HCT116 (cell line): ENCODE data around the gene PPP1R1C. TPM values are rescaled to one million over a fixed set of nuclear protein-coding genes. Genes with fewer than 3 reads are reported as not detected.

Experiments used
- ATAC-seq: fragments of 200-7000 bp; cut with Tn5 transposase; 2 replicates; pipeline ENCODE4 v1.9.1; 2020; ENCODE audit warnings: mild to moderate bottlenecking, moderate library complexity
- BruUV-seq: library from RNA; stranded (reverse); fragments of 400-500 nt; replicated peaks from 2 replicates; lab custom pipeline; 2021; lab: Mats Ljungman, UMichigan
- CTCF ChIA-PET: fragments of 300-600 bp; sonication (Branson Sonifier 250); formaldehyde crosslinking; loops from one replicate; lab custom pipeline; 2021; ENCODE audit warnings: antibody characterized with exemption; lab: Charles Lee
- POLR2A ChIA-PET: fragments of 300-600, 350-600 bp; sonication (Branson Sonifier 250); formaldehyde crosslinking; loops from one replicate; lab custom pipeline; 2021; ENCODE audit warnings: antibody characterized with exemption; lab: Charles Lee
- RAD21 ChIA-PET, 2 experiments: fragments of 300-600 bp; sonication (Branson Sonifier 250); formaldehyde crosslinking; loops; one replicate each; lab custom pipeline; 2023; ENCODE audit warnings: low total read pairs in 2 of 2; ENCODE audit not compliant: uncharacterized antibody in 2 of 2, unreplicated experiment in 2 of 2, low non-redundant PET in 1 of 2; lab: Charles Lee
- DNase-seq: peaks from one replicate; pipeline ENCODE4 v3.0.0-alpha.2; 2010; ENCODE audit warnings: low read depth, low spot score
- H2AFZ ChIP-seq: fragments of 200-600 bp; shearing (Covaris generic), sonication (generic); 2 replicates; pipeline ENCODE4 v1.6.1; 2017; ENCODE audit warnings: low read depth, mixed run types, mixed read lengths, antibody characterized with exemption, low read length; ENCODE audit not compliant: poor library complexity, severe bottlenecking
- H3K27ac ChIP-seq: 2 replicates; pipeline ENCODE4 v1.5.1; 2012; ENCODE audit warnings: low read depth, low read length
- H3K27me3 ChIP-seq: fragments of 200-600 bp; sonication (generic); 2 replicates; pipeline ENCODE4 v1.6.1; 2016; ENCODE audit warnings: mixed run types, low read length, mixed read lengths; ENCODE audit not compliant: insufficient read depth
- H3K36me3 ChIP-seq, 2 experiments: fragments of 200-500 bp in 1 of 2; fragments of 200-600 bp in 1 of 2; sonication (Bioruptor generic) in 1 of 2; sonication (generic) in 1 of 2; 2 replicates each; pipeline versions ENCODE4 v1.5.1 to v1.6.1; 2014 to 2016; ENCODE audit warnings: low read length in 2 of 2, inconsistent platforms in 1 of 2, mixed read lengths in 1 of 2, mixed run types in 1 of 2; ENCODE audit not compliant: insufficient read depth in 2 of 2, control insufficient read depth in 1 of 2
- H3K4me1 ChIP-seq, 2 experiments: fragments of 200-600 bp in 1 of 2; sonication (generic) in 1 of 2; 2 replicates each; pipeline versions ENCODE4 v1.5.1 to v1.6.1; 2012 to 2017; ENCODE audit warnings: low read length in 2 of 2, inconsistent platforms in 1 of 2, mild to moderate bottlenecking in 1 of 2, mixed read lengths in 1 of 2, mixed run types in 1 of 2, moderate library complexity in 1 of 2; ENCODE audit not compliant: insufficient read depth in 2 of 2, control insufficient read depth in 1 of 2
- H3K4me2 ChIP-seq: fragments of 200-600 bp; sonication (generic); 2 replicates; pipeline ENCODE4 v1.6.1; 2017; ENCODE audit warnings: mixed run types, low read length, mixed read lengths
- H3K4me3 ChIP-seq, 2 experiments: fragments of 200-600 bp in 1 of 2; sonication (generic) in 1 of 2; replicated peaks in 1 of 2; 2 replicates each; pipeline ENCODE4 v1.5.1; 2011 to 2016; ENCODE audit warnings: low read length in 2 of 2, control low read depth in 1 of 2, low read depth in 1 of 2, mild to moderate bottlenecking in 1 of 2, mixed read lengths in 1 of 2, mixed run types in 1 of 2
- H3K79me2 ChIP-seq: fragments of 200-600 bp; sonication (generic); 2 replicates; pipeline ENCODE4 v1.6.1; 2017; ENCODE audit warnings: mild to moderate bottlenecking, mixed run types, low read length, moderate library complexity, mixed read lengths; ENCODE audit not compliant: insufficient read depth
- H3K9ac ChIP-seq: fragments of 200-600 bp; sonication (generic); 2 replicates; pipeline ENCODE4 v1.6.1; 2016; ENCODE audit warnings: low read length, mixed read lengths
- H3K9me2 ChIP-seq: fragments of 200-600 bp; sonication (generic), shearing (Covaris generic); 2 replicates; pipeline ENCODE4 v1.6.1; 2017; ENCODE audit warnings: mixed run types, mild to moderate bottlenecking, moderate library complexity; ENCODE audit not compliant: insufficient read depth
- H3K9me3 ChIP-seq, 2 experiments: fragments of 200-500 bp in 1 of 2; fragments of 200-600 bp in 1 of 2; sonication (Bioruptor generic) in 1 of 2; sonication (generic) in 1 of 2; 2 replicates each; pipeline ENCODE4 v1.6.1; 2014 to 2017; ENCODE audit warnings: low read length in 2 of 2, mixed read lengths in 2 of 2, inconsistent platforms in 1 of 2, low read depth in 1 of 2, mild to moderate bottlenecking in 1 of 2, mixed run types in 1 of 2, moderate library complexity in 1 of 2; ENCODE audit not compliant: control insufficient read depth in 1 of 2, insufficient read depth in 1 of 2
- H4K20me1 ChIP-seq: fragments of 200-600 bp; sonication (generic), shearing (Covaris generic); 2 replicates; pipeline ENCODE4 v1.6.1; 2017; ENCODE audit warnings: mixed run types, mild to moderate bottlenecking, moderate library complexity; ENCODE audit not compliant: insufficient read depth
- CBX3 ChIP-seq: IDR thresholded peaks from 2 replicates; pipeline ENCODE4 v1.6.1; 2012; ENCODE audit warnings: low read depth
- CEBPB ChIP-seq: IDR thresholded peaks from 2 replicates; pipeline ENCODE4 v1.6.1; 2012; ENCODE audit warnings: low read depth
- EGR1 ChIP-seq: IDR thresholded peaks from 2 replicates; pipeline ENCODE4 v1.6.1; 2012; ENCODE audit warnings: low read depth
- EZH2 ChIP-seq: fragments of 200-600 bp; sonication (generic); IDR thresholded peaks from 2 replicates; pipeline ENCODE4 v1.6.1; 2017; ENCODE audit warnings: antibody characterized with exemption, mixed run types
- FOSL1 ChIP-seq: IDR thresholded peaks from 2 replicates; pipeline ENCODE4 v1.6.1; 2012; ENCODE audit warnings: low read depth
- JUND ChIP-seq: IDR thresholded peaks from 2 replicates; pipeline ENCODE4 v1.6.1; 2012
- POLR2A ChIP-seq: IDR thresholded peaks from 2 replicates; pipeline ENCODE4 v1.7.0; 2011; ENCODE audit warnings: borderline replicate concordance; ENCODE audit not compliant: insufficient read depth, insufficient read length; ENCODE audit errors: extremely low read depth
- SIN3A ChIP-seq: IDR thresholded peaks from 2 replicates; pipeline ENCODE4 v1.6.1; 2012; ENCODE audit warnings: low read depth
- SP1 ChIP-seq: IDR thresholded peaks from 2 replicates; pipeline ENCODE4 v1.6.1; 2012; ENCODE audit warnings: low read depth
- SRF ChIP-seq: IDR thresholded peaks from 2 replicates; pipeline ENCODE4 v1.6.1; 2012; ENCODE audit warnings: low read depth
- TCF7L2 ChIP-seq: IDR thresholded peaks from 2 replicates; pipeline ENCODE4 v1.7.0; 2011; ENCODE audit warnings: borderline replicate concordance, inconsistent platforms; ENCODE audit not compliant: insufficient read depth, insufficient read length; ENCODE audit errors: extremely low read depth
- YY1 ChIP-seq: IDR thresholded peaks from 2 replicates; pipeline ENCODE4 v1.6.1; 2011; ENCODE audit warnings: low read length, low read depth, moderate library complexity, mild to moderate bottlenecking; ENCODE audit not compliant: insufficient replicate concordance; ENCODE audit errors: extremely low read depth
- ZBTB33 ChIP-seq: IDR thresholded peaks from 2 replicates; pipeline ENCODE4 v1.6.1; 2011; ENCODE audit warnings: mild to moderate bottlenecking, low read length, moderate library complexity; ENCODE audit not compliant: insufficient replicate concordance; ENCODE audit errors: extremely low read depth
- ZFX ChIP-seq: fragments of 450-650 bp; IDR thresholded peaks from 2 replicates; pipeline ENCODE4 v1.6.1; 2017
- intact Hi-C: fragments of 100-400 bp; cut with micrococcal nuclease; formaldehyde crosslinking; loops from 2 replicates; pipeline ENCODE4 v1.10.0; 2022
- total RNA-seq: library from RNA; stranded (reverse); gene quantifications from one replicate; pipeline ENCODE4 v1.2.1, GENCODE V29; 2021; ENCODE audit not compliant: unreplicated experiment
- TF ChIP-seq, protein P1 (sequence below): IDR thresholded peaks from 2 replicates; pipeline ENCODE4 v1.6.1; 2012; ENCODE audit warnings: low read depth

PPP1R1C gene
- total RNA-seq, 1 experiment from 2014 or later, result 17.8 TPM

DNA sequence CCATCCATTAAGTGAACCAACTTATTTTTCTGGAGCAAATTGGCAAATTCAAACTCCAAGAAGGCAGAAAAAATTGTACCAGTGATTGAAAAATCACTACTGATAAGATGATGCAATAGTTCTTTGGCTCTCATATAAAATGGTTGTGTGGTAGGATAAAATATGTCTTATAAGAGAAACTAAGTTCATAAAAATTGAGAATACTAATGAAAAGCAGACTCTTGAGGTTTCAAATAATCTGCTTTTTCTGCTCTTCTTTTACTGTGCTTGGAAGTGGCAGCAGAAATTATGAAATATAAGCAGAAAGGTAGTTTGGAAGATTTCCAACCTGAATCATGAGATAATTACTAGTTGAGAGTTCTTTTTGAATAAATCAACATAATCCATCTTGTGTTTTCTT lies 61.9 kb downstream of the PPP1R1C start:
- no peaks in the 10 kb centered on the region for H3K36me3 ChIP-seq
- POLR2A ChIA-PET, result no interaction called here
- TF ChIP-seq CEBPB (0 out of 2 replicates have a peak, but pooled peaks have one; percentile 24), SP1 (no peak)
- TF ChIP-seq, all 23 proteins: peak for 1
- peaks cover 0 to 12% of the 10 kb centered on the region in 2 experiments; a peak in 2 of 4 replicates for H3K4me1 ChIP-seq
- DNase-seq (no peak), ATAC-seq (no peak)
- H4K20me1 ChIP-seq, result no peaks in the 10 kb centered on the region
- H3K4me3 ChIP-seq, result no peak overlapping the region
- no TSS peak for BruUV-seq
- RAD21 ChIA-PET, result no interaction called here
- H3K79me2 ChIP-seq, result no peaks in the 10 kb centered on the region
- no peak overlapping the region for H3K27ac ChIP-seq
- H3K9ac ChIP-seq, result no peak overlapping the region
- H2AFZ ChIP-seq, result no peak overlapping the region
- H3K9me3 ChIP-seq, result no peaks in the 10 kb centered on the region
- H3K27me3 ChIP-seq, result no peaks in the 10 kb centered on the region
- intact Hi-C loops, result no loop called here
- H3K4me2 ChIP-seq, result no peak overlapping the region
- CTCF ChIA-PET, result no interaction called here
- no peaks in the 10 kb centered on the region; the same call in 1 of the 2 replicates for H3K9me2 ChIP-seq

DNA sequence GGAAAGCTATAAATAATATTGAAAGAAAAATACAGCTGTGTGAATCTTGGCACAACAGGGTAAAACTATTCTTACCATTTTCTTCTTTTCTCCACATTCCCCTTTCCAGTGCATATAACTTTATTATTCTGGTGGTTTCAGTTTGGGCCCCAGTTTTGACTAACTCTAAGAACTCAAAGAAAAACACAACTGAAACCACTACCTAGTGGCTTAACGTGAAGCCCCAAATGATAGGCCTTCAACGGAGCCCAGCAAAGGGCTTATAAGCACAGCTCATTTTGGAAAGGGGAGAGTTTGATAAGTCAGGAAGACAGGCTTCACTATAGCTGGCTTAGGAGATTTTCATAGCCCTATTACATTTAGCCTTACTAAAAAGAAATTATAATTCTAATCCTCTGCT lies 62.4 kb downstream of the PPP1R1C start:
- Histone ChIP-seq H3K27me3 (no peaks in the 10 kb centered on the region), H3K27ac (no peak overlapping the region), H3K9me2 (no peaks in the 10 kb centered on the region; the same call in 1 of the 2 replicates), H3K9me3 (no peaks in the 10 kb centered on the region), H3K4me2 (no peak overlapping the region), H4K20me1 (no peaks in the 10 kb centered on the region), H3K9ac (no peak overlapping the region), H3K4me1 (peaks cover 0 to 10% of the 10 kb centered on the region in 2 experiments; a peak in 2 of 4 replicates), H3K36me3 (no peaks in the 10 kb centered on the region), H3K79me2 (no peaks in the 10 kb centered on the region), H3K4me3 (no peak overlapping the region), H2AFZ (no peak overlapping the region)
- no TSS peak for BruUV-seq
- DNase-seq, result no peak
- ATAC-seq, result no peak
- CTCF ChIA-PET, result no interaction called here
- no peak for TF ChIP-seq SP1
- no peak for TF ChIP-seq JUND
- no peak for TF ChIP-seq ZFX
- TF ChIP-seq EZH2, result no peak
- TF ChIP-seq SRF, result no peak
- no peak for TF ChIP-seq YY1
- TF ChIP-seq POLR2A, result no peak
- TF ChIP-seq ZBTB33, result no peak
- TF ChIP-seq, protein P1, sequence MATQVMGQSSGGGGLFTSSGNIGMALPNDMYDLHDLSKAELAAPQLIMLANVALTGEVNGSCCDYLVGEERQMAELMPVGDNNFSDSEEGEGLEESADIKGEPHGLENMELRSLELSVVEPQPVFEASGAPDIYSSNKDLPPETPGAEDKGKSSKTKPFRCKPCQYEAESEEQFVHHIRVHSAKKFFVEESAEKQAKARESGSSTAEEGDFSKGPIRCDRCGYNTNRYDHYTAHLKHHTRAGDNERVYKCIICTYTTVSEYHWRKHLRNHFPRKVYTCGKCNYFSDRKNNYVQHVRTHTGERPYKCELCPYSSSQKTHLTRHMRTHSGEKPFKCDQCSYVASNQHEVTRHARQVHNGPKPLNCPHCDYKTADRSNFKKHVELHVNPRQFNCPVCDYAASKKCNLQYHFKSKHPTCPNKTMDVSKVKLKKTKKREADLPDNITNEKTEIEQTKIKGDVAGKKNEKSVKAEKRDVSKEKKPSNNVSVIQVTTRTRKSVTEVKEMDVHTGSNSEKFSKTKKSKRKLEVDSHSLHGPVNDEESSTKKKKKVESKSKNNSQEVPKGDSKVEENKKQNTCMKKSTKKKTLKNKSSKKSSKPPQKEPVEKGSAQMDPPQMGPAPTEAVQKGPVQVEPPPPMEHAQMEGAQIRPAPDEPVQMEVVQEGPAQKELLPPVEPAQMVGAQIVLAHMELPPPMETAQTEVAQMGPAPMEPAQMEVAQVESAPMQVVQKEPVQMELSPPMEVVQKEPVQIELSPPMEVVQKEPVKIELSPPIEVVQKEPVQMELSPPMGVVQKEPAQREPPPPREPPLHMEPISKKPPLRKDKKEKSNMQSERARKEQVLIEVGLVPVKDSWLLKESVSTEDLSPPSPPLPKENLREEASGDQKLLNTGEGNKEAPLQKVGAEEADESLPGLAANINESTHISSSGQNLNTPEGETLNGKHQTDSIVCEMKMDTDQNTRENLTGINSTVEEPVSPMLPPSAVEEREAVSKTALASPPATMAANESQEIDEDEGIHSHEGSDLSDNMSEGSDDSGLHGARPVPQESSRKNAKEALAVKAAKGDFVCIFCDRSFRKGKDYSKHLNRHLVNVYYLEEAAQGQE, result no peak
- TF ChIP-seq CBX3, result no peak
- no peak for TF ChIP-seq TCF7L2
- TF ChIP-seq FOSL1, result no peak
- no peak for TF ChIP-seq EGR1
- no peak for TF ChIP-seq SIN3A
- RAD21 ChIA-PET, result no interaction called here
- POLR2A ChIA-PET, result no interaction called here
- intact Hi-C loops, result no loop called here
